ENCODE data around the gene CUX1. TPM values are rescaled to one million over a fixed set of nuclear protein-coding genes. Genes with fewer than 3 reads are reported as not detected.
"Not testable (repeated sequence)": the region's sequence is repeated elsewhere in the genome, so short reads cannot be mapped to it uniquely, and the experiment has no call there.

The CUX1 gene
- total RNA-seq, 1 donor from 2014 or later, result 40.5 TPM

- DNase-seq (ENCODE audit: low read depth) (peak; percentile 93), FAIRE-seq (no peak)
- no peaks in the 10 kb centered on the region for H3K27me3 ChIP-seq (ENCODE audit: control insufficient read depth, insufficient read depth, low read length)
- no peaks in the 10 kb centered on the region for H3K36me3 ChIP-seq (ENCODE audit: control insufficient read depth, insufficient read depth, low read length)
- H3K4me3 ChIP-seq (ENCODE audit: low read depth, low read length), result no peak overlapping the region
- TF ChIP-seq CTCF (IDR thresholded peaks at IDR 0.05; ENCODE audit: insufficient read depth, low read length, severe bottlenecking), result no peak
Observed at GRCh38 chr7:101882005-101882421, 64.6 kb downstream of the CUX1 start.

GRCh38 chr7:101882595-101883564, 65.5 kb downstream of the CUX1 start:
- Histone ChIP-seq H3K36me3 (ENCODE audit: control insufficient read depth, insufficient read depth, low read length) (no peaks in the 10 kb centered on the region), H3K27me3 (ENCODE audit: control insufficient read depth, insufficient read depth, low read length) (no peaks in the 10 kb centered on the region), H3K4me3 (ENCODE audit: low read depth, low read length) (no peak overlapping the region)
- peak; percentile 100 for DNase-seq (ENCODE audit: low read depth)
- no peak for TF ChIP-seq CTCF (IDR thresholded peaks at IDR 0.05; ENCODE audit: insufficient read depth, low read length, severe bottlenecking)
- no peak for FAIRE-seq

- Histone ChIP-seq H3K4me3 (ENCODE audit: low read depth, low read length) (no peak overlapping the region), H3K27me3 (ENCODE audit: control insufficient read depth, insufficient read depth, low read length) (no peaks in the 10 kb centered on the region), H3K36me3 (ENCODE audit: control insufficient read depth, insufficient read depth, low read length) (no peaks in the 10 kb centered on the region)
- FAIRE-seq, result no peak
- DNase-seq (ENCODE audit: low read depth), result no peak
- TF ChIP-seq CTCF (IDR thresholded peaks at IDR 0.05; ENCODE audit: insufficient read depth, low read length, severe bottlenecking), result no peak
Observed at GRCh38 chr7:101884671-101885596, 67.5 kb downstream of the CUX1 start.

- TF ChIP-seq CTCF (IDR thresholded peaks at IDR 0.05; ENCODE audit: insufficient read depth, low read length, severe bottlenecking), result no peak
- FAIRE-seq (no peak), DNase-seq (ENCODE audit: low read depth) (no peak)
- Histone ChIP-seq H3K36me3 (ENCODE audit: control insufficient read depth, insufficient read depth, low read length) (no peaks in the 10 kb centered on the region), H3K27me3 (ENCODE audit: control insufficient read depth, insufficient read depth, low read length) (no peaks in the 10 kb centered on the region), H3K4me3 (ENCODE audit: low read depth, low read length) (no peak overlapping the region)
Observed at GRCh38 chr7:101885597-101885955, 68.2 kb downstream of the CUX1 start.

- not testable (repeated sequence) for H3K36me3 ChIP-seq (ENCODE audit: control insufficient read depth, insufficient read depth, low read length); DNase-seq (ENCODE audit: low read depth); H3K4me3 ChIP-seq (ENCODE audit: low read depth, low read length); FAIRE-seq; H3K27me3 ChIP-seq (ENCODE audit: control insufficient read depth, insufficient read depth, low read length)
Observed at GRCh38 chr7:101887352-101887751, 69.9 kb downstream of the CUX1 start.

GRCh38 chr7:101888564-101888963, 71.1 kb downstream of the CUX1 start:
- DNase-seq (ENCODE audit: low read depth); H3K4me3 ChIP-seq (ENCODE audit: low read depth, low read length); H3K36me3 ChIP-seq (ENCODE audit: control insufficient read depth, insufficient read depth, low read length); H3K27me3 ChIP-seq (ENCODE audit: control insufficient read depth, insufficient read depth, low read length); FAIRE-seq: not testable (repeated sequence)
